ENCODE measurements around the gene MAP6.
"Not testable (repeated sequence)": the region's sequence is repeated elsewhere in the genome, so short reads cannot be mapped to it uniquely, and the experiment has no call there.

MAP6 gene

DNA sequence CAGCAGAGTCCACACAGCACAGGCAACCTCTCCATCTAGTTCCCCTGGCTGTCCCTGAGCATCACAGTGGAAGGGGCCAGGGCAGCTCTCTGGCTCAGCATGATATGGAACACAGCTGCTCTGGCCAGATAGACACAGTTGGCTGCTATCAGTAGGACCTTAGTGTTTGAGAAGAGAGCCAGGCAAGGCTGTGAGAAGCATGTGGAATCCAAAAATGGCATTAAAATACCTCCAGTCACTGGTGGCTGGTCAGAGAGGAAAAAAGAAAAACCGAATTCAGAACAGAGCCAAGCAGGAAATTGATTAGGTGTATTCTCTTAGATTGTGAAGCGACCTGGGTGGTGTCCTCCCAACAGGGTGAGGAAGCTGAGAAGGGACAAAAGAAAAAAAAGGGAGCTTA lies 78.9 kb downstream of the MAP6 start:
- DNase-seq: no peak

DNA sequence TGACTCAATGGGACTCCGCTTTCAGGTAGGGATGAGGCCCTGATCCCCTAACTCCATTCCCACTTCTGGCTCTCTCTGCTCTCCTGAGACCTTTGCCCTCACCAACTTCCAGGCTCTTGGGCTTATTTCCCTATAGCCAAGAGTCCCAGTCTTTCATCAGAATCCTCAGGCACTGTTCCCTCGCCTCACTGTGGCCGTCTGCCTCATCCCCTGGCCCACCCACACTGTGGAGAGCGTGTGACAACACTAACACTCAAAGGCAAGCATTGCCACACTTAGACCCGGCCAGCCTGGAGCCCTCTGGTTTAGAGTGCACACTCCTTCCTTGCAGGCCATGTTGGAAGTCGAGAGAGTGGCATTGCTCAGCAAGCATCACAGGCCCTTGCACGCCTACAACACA lies 79.8 kb downstream of the MAP6 start:
- no peak for DNase-seq

DNA sequence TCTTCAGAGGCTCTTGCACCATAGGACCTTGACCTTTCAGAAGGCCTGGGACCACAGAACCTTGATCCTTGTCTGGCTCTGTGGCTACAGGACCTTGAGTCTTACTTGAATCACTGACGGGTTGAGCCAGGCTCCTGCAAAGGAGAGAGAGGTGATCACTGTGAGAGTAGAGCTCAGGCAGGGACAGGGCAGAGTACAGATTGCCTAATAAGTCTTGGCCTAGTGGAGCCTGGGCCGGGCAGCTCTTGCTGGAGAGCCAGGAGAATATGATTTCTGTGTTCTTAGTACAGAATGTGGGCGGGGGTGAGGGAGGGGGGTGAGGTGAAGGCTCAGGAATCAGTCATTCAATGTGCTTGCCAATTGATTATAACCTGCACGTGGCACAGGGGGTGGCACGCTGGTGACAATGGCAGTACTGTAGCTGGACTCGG lies 80.8 kb downstream of the MAP6 start:
- no peak for DNase-seq

DNA sequence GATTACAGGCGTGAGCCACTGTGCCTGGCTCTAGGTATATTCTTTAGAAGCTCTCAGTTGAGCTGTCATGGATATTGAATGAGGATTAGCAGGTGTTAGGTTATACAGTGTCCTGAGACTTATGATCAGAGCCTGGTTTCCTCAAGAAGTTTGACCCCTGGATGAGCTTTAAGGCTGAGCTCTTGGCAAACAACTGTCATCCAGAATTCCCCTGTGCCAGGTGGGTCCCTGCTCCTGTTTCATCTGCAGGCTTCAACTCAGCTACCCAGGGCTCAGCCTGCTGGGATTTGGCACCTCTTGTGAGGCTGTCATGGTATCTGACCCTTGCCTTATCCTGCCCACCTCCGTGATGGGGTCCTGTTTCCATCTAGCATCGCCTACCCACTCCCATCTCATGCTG lies 82.4 kb downstream of the MAP6 start:
- no peak for DNase-seq

DNA sequence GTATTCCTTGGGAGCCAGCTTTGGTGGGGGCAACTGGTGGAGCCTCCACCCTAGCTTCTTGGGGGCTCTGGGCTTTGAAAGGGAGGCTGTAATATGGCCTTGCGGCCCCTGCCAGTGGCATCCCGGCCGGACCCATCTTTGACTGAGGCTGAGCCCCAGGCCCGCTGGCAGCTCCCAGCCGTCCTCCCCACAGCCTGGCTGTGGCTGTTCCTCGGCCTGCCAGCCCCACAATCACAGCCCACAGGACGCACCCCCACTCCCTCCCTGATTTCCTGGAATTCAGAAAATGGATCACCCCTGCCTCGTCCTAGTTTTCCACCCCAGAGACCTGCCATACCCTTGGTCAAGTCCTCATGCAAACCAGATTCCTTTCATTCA lies 83.6 kb downstream of the MAP6 start:
- DNase-seq: no peak

DNA sequence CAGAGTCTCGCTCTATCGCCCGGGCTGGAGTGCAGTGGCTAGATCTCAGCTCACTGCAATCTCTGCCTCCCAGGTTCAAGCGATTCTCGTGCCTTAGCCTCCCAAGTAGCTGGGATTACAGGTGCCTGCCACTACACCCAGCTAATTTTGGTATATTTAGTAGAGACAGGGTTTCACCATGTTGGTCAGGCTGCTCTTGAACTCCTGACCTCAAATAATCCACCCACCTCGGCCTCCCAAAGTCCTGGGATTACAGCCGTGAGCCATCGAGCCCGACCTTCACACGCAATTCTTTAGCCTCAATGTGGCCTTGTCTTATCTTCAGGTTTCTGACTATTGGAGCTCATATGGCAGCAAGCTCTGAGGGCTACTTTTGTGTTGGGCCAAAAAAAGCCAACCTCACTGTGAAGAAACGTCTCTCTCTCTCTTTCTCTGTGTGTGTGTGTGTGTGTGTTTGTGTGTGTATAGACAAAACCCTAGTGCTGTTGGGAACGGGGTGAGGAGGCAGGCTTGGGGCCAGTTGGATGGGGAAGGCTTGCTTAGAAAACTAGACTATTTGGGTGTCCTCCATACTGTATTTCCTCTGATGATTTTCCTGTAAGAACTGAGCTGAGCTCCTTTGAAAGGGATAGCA lies 84.1 kb downstream of the MAP6 start:
- DNase-seq: not testable (repeated sequence)

DNA sequence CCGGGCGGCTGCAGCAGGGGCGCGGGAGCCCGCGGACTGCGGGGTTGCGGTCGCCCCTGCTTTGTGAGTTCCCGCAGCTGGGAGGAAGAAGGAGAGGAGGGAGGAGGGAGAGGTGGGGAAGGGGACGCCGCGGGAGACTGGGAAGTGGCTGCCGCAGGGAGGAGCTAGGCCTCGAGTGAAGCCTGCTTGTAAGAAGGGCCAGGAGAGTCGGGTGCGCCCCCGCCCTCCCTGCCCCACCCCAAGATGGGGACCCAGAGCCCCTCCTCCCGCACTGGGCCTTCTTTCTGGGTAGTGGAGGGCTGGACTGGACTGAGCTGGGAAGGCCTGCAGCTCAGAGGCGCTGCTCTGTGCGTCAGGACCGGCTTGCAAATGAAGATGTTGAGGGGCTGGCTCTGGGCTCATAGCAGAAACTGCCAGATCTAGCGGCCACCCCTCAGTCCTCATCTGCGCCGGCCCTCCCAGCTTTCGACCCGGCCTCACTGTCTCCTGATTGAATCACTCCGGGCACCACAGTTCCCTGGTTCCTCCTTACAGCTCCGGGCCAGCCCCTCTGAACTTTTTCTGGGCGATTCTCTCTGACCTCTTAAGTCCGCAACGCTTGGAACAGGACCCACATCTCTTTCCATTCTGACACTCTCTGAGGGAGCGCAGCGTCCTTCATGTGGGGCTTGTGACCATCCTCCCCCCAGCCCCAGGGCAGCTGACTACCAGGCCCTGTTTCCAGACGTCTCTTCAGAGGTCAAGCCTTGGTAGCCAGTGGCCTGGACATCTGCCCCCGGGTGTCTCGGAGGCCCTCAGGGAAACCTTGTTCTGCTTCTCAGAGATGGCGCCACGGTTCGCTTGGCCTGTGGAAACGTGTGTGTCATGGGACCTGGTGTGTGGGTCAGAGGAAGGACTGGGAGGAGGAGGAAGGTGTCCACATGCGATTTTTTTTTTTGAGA lies 84.8 kb downstream of the MAP6 start:
- DNase-seq: no peak

DNA sequence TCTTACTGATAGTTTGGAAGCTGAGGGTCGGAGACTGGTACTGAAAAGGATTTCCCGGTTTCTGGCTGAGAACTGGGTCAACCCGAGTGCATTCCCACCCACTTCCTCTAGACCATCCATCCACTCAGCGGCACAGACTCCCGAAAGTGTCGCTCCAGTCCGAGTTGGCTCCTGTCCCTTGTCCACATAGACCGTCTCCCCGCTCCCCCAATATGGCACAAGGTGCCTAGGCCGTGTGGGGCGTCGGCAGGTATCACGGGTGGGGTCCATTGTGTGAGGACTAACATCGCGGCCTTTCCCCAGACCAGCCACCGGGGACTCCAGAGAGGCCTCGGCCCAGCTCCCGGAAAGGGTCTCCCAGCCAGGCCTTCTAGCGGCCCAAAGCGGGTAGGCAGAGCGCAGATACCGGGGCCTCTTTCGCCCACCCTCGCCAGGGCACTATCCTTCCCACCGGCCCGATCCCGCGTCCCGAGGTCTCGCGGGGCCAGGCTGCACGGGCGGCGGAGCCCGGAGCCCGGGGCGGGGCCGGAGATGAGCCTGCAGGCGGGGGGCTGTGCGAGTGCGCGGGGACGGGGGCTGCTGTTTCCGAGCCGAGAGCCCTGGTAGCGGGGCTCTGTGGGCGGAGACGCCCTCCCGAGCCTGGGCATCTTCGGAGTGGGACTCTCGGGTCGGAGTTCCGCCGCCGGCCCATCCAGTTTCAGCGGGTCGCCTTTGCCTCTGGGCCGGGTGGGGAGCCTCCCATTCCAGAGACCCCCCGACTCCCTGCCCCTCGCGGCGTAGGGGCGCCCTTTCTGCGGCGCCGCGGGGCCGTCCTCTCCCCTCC lies 85.7 kb downstream of the MAP6 start:
- DNase-seq: peak; percentile 48

DNA sequence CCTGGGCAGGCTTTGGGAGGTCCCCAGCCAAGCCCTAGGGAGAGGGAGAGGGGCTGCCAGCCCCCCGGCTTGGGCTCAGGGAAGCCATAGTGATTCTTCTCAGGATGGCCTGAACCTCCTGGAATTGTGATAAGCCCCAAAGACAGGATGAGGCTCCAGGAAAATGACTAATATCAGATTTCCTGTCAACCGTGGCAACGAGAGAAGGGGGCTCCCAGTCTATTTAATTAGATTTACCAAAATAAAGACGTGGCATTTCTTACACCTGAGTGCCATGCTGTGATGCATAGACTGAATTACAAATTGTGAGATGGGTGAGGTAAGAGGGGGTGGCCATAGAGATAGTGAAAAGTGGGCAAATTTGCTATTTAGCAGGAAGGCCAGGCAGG lies 86.3 kb downstream of the MAP6 start:
- DNase-seq: no peak

DNA sequence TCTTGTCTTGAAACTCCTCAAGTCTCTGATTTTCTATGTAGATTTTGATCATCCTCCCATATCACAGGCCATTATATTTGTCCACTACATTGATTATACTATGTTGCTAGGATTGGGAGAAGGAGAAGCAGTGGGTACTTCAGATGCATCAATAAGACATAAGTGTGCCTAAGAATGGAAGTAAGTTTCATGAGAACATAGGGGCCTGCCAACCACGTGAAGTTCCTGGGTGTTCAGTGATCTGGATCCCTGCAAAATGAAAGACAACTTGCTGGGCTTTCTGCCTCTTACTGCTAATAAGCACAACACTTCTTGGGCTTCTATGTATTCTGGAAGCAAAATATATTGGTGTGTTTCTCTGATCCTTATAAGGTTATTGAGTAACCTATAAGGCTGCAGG lies 89.0 kb downstream of the MAP6 start:
- DNase-seq: no peak

DNA sequence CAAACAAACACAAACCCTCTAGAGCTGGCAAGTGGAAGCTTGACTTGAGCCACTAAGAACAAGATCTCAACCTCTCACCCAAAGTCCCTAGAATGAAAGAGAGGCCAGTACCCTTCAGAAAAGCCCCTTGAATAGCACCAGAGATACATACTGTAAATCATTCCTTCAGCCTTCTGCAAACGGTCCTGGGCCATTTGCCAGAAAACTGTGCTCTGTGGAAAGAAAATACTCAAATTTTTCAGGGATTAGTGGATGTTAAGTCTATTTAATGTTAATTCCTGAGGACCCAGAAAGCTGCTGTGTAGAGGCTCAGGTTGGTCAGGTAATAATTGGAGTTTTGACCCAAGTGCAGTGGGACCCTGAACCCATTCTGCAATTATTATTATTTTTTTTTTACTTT lies 89.9 kb downstream of the MAP6 start:
- DNase-seq: no peak

DNA sequence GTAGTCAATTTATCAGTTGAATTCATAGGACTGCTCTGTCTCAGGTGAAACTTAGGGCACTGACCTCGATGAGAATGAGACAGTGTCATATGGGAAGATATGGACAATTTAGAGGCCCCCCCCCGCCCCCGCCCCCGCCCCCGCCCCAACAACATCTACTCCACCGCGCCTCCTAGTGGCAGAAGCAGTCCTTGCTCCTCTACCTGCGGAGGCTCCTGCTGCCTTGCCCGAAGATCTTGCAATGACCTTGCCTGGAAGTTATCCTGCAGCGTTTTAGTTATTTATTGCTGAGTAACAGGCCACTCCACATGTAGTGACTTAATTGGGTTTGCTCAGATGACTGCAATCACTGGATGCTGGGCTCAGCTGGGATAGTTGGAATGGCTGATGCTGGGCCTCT lies 91.6 kb downstream of the MAP6 start:
- peak; percentile 70 for DNase-seq

DNA sequence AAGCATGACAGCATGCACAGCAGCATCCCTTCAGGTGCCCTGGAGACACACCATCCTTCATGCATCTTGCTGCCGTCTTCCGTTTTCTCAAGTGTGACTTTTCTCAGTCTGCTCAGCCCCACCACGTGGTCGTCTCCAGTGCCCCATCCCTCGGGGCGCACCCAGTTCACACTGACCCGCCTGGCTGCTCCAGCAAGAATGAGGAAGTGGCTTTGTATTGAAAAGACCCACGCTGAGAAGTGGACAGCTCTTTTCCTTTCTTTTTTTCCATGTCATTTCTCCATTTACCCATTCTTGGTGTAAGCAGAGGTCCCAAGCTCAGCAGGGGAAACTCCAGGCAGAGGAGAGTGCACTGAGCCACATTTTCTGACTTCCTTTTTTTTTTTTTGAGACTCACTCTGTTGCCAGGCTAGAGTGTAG lies 92.3 kb downstream of the MAP6 start:
- no peak for DNase-seq

DNA sequence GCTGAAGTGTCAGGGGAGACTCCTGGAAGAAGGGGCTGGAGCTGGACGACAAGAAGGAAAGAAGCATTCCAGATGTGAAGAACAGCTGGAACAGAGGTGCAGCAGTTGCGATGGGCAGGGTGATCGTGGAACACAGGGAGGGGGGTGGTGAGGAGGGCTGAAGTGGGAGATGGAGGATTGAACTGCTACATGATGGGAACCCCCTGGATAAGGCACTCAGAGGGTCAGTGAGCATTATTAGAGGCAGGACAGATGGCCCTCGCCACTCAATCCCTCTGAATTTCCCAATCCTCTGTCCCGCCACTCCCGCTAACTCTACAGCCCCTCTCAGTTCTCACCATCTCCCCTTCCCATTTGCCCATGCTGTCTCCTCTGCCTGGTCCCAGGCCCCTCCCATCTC lies 92.8 kb downstream of the MAP6 start:
- DNase-seq: no peak

DNA sequence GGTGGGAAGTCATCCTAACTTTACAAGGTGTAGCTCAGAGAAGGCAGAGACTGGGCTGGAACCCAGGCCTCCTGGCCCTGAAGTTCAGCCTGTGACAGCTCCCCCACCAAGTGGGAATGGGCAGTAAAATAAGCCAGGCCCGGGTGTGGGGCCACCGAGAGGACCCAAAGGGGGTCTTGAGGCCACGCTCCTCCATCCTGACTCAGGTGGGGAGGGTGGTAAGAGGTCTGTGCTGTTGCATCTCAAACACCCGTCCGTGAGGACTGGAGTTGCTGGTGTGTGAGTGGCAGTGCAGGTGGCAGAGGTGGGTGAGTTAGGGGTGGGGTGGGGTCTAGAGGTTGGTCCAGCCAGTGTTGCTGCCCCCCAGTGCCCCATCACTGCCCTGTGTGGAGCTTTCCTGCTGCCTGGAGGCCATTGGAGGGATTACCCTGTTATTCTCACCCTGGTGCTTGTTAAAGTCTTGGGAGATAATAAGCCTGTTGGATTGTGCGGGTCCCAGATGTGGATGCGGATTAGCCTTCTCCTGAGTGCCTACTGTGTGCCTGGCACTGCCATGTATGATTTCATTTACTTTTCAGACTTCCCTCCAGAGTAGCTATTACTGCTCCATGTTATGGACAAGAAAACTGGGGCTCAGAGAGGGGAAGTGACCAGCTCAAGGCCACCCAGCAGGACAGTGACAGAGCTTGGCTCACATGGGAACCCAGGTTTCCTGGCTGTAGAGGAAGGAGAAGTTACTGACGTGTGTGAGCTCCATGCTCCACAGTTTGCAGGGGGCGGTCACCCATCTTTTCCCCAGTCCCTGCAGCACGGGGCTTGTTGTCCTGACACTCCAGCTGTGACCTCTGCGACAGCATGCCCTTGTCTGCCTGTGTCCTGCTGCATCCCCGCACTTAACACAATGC lies 93.9 kb downstream of the MAP6 start:
- no peak for DNase-seq

DNA sequence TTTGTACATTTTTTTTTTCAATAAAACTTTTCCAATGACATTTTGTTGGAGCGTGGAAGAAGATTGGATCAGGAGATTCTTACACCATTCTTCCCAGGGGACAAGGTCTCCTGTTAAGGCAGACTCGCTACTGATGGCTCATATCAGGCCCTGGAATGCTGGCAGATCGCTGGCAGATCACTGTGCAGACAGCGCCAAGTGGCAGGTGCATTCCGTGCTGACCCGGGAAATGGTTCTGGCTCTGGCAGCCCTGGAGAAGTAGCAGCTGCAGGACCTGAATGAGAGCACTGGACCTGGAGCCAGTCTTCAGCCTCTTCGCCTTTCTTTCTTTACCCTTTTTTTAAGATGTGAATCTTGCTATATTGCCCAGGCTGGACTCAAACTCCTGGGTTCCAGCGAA lies 96.1 kb downstream of the MAP6 start:
- DNase-seq: no peak

DNA sequence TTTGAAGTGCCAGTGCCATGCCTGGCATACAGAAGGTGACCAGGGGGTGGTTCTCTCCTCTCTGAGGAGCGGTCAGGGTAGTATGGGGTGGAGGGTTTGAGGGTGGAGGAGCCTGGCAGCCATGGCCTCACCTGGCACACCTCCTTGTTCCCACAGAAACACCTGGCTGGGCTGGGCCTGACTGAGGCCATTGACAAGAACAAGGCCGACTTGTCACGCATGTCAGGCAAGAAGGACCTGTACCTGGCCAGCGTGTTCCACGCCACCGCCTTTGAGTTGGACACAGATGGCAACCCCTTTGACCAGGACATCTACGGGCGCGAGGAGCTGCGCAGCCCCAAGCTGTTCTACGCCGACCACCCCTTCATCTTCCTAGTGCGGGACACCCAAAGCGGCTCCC lies 97.2 kb downstream of the MAP6 start:
- DNase-seq: no peak

DNA sequence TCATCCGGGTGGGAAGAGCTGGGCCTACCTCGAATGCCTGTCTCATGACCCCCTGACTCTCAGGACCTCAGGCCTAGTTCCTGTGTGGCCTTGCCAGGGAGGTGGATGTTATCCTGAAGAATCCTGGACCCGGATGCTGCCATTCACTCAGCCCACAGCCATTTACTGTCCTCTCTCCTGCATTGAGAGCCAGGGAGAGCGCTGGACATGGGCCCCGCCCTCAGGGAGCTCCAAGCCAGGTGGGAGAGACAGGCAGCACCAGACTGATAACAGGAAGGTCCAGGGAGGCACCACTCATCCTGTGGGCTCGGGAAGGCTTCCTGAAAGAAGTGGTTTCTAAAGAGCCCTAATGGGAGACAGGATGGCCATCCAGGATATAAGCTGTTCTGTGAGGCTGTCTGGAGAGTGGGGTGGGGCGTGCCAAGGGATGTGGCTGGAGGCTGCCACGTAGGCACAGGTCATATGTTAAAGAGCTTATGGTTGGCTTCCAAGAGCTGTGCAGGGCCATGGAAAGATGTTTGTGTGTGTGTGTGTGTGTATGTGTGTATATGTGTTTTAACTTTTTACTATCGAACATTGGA lies 98.2 kb downstream of the MAP6 start:
- no peak for DNase-seq

DNA sequence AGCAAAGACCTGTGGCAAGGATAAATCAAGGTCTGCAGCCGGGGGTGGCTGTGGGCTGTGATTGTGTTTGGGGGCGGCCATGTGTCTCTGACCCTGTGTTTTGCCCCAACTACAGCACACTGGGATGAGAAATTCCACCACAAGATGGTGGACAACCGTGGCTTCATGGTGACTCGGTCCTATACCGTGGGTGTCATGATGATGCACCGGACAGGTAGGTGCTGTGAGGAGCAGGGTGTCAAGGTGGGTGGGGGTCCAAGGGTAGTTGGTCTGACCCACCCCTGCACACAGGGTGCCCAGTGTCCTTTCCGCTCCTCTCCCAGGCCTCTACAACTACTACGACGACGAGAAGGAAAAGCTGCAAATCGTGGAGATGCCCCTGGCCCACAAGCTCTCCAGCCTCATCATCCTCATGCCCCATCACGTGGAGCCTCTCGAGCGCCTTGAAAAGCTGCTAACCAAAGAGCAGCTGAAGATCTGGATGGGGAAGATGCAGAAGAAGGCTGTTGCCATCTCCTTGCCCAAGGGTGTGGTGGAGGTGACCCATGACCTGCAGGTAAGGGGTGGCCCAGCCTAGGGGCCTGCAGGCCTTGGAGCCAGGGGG lies 100.1 kb downstream of the MAP6 start:
- DNase-seq: no peak

DNA sequence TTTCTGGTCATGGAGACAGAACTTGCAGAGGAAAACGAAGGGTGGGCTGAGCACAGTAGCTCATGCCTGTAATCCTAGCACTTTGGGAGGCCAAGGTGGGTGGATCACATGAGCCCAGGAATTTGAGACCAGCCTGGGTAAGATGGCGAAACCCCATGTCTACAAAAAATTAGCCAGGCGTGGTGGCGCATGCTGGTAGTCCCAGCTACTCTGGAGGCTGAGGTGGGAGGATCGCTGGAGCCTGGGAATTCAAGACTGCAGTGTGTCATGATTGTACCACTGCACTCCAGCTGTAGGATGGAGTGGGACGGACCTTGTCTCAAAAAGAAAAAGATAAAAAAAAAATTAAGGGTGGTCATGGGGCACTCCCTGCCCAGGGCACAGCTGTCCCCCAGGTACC lies 100.9 kb downstream of the MAP6 start:
- no peak for DNase-seq

DNA sequence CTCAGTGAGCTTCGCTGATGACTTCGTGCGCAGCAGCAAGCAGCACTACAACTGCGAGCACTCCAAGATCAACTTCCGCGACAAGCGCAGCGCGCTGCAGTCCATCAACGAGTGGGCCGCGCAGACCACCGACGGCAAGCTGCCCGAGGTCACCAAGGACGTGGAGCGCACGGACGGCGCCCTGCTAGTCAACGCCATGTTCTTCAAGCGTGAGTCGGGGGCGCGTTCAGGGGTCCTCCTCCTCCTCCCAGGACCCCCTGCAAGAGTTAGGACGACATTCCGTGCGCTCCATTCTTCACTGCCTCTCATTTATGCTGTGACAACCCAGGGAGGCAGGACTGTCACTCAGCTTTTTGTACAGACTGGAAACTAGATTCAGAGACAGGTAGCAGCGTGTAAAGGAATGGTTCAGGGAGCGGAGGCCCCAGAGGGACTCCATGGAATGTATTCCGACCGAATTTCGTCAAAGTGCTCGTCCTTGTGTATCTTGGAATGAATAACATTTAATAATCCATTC lies 102.0 kb downstream of the MAP6 start:
- DNase-seq: no peak
